ENCODE data around the gene CDH15. TPM values are rescaled to one million over a fixed set of nuclear protein-coding genes. Genes with fewer than 3 reads are reported as not detected.

CDH15 gene
- total and polyA plus RNA-seq, 2 donors (not counting 1 experiment from before 2014, with no cell fraction given) = not detected

GRCh38 chr16:89222931-89223330 lies 51.4 kb downstream of the CDH15 start:
- 96% methylated on average over 21 of the region's 21 CpGs for WGBS (ENCODE audit: insufficient coverage)
- no peaks in the 10 kb centered on the region for H3K9me3 Mint-ChIP-seq (ENCODE audit: insufficient read depth)
- no peak overlapping the region for H3K4me3 Mint-ChIP-seq
- Histone ChIP-seq H4K20me1 (ENCODE audit: control insufficient read depth, insufficient read depth, low read length, poor library complexity, severe bottlenecking) (no peaks in the 10 kb centered on the region), H3K9me3 (ENCODE audit: control extremely low read depth in 1 of 3, control insufficient read depth in 2 of 3, insufficient read depth in 1 of 3, low read length in 2 of 3) (peaks cover 0 to 16% (median 10%) of the 10 kb centered on the region in 3 donors), H3K27ac (ENCODE audit: low read length in 2 of 2) (no peak overlapping the region), H3K79me2 (ENCODE audit: control insufficient read depth, insufficient read depth, low read length) (peaks cover 26% of the 10 kb centered on the region), H3K9ac (ENCODE audit: low read length) (no peak overlapping the region), H2AFZ (ENCODE audit: insufficient read depth, low read depth, low read length, poor library complexity, severe bottlenecking) (no peak overlapping the region), H3K36me3 (replicated peaks in 1 of 2; ENCODE audit: control extremely low read depth in 1 of 2, control insufficient read depth in 1 of 2, extremely low read depth in 1 of 2, insufficient read depth in 2 of 2, low read length in 1 of 2) (peaks cover 12 to 48% of the 10 kb centered on the region in 2 experiments), H3K27me3 (replicated peaks in 1 of 4; ENCODE audit: control extremely low read depth in 1 of 4, control insufficient read depth in 3 of 4, insufficient read depth in 4 of 4, low read length in 3 of 4) (no peaks in the 10 kb centered on the region), H3K4me1 (ENCODE audit: control insufficient read depth in 2 of 2, insufficient read depth in 2 of 2, low read length in 2 of 2) (peaks cover 3 to 5% of the 10 kb centered on the region in 2 donors), H3K4me3 (ENCODE audit: control extremely low read depth in 1 of 5, extremely low read depth in 1 of 5, insufficient read depth in 1 of 5, low read depth in 2 of 5, low read length in 4 of 5) (no peak overlapping the region), H3K4me2 (replicated peaks; ENCODE audit: low read depth, low read length, poor library complexity, severe bottlenecking) (no peak overlapping the region)
- H3K27me3 Mint-ChIP-seq = no peaks in the 10 kb centered on the region
- H3K4me1 Mint-ChIP-seq = peaks cover 5% of the 10 kb centered on the region
- POLR2A ChIA-PET = no interaction called here
- intact Hi-C loops (cut with micrococcal nuclease) = no loop called here
- CTCF ChIA-PET = no interaction called here
- DNase-seq (no peak), ATAC-seq (ENCODE audit: low read depth) (no peak)
- no peak for TF ChIP-seq CTCF (IDR thresholded peaks at IDR 0.05)
- TF ChIP-seq EZH2 (IDR thresholded peaks at IDR 0.05; ENCODE audit: borderline replicate concordance, insufficient read depth, low read depth, low read length, poor library complexity, severe bottlenecking) = no peak
- H3K27ac Mint-ChIP-seq = peak overlapping the region; percentile 37

- Mint-ChIP-seq H3K4me3 (no peak overlapping the region), H3K4me1 (no peaks in the 10 kb centered on the region), H3K27me3 (no peaks in the 10 kb centered on the region), H3K9me3 (ENCODE audit: insufficient read depth) (no peaks in the 10 kb centered on the region), H3K27ac (no peak overlapping the region)
- TF ChIP-seq EZH2 (IDR thresholded peaks at IDR 0.05; ENCODE audit: borderline replicate concordance, insufficient read depth, low read depth, low read length, poor library complexity, severe bottlenecking) = no peak
- no peak for TF ChIP-seq CTCF (IDR thresholded peaks at IDR 0.05)
- H3K9me3 ChIP-seq (ENCODE audit: control extremely low read depth in 1 of 3, control insufficient read depth in 2 of 3, insufficient read depth in 1 of 3, low read length in 2 of 3) = peaks cover 4 to 22% (median 18%) of the 10 kb centered on the region in 3 donors
- H3K36me3 ChIP-seq (replicated peaks in 1 of 2; ENCODE audit: control extremely low read depth in 1 of 2, control insufficient read depth in 1 of 2, extremely low read depth in 1 of 2, insufficient read depth in 2 of 2, low read length in 1 of 2) = peaks cover 13 to 54% of the 10 kb centered on the region in 2 experiments
- H3K27ac ChIP-seq (ENCODE audit: low read length in 2 of 2) = no peak overlapping the region
- WGBS (ENCODE audit: insufficient coverage) = 97% methylated on average over 6 of the region's 10 CpGs
- no peaks in the 10 kb centered on the region for H3K27me3 ChIP-seq (replicated peaks in 1 of 4; ENCODE audit: control extremely low read depth in 1 of 4, control insufficient read depth in 3 of 4, insufficient read depth in 4 of 4, low read length in 3 of 4)
- H2AFZ ChIP-seq (ENCODE audit: insufficient read depth, low read depth, low read length, poor library complexity, severe bottlenecking) = no peak overlapping the region
- no peak for ATAC-seq (ENCODE audit: low read depth)
- ChIA-PET CTCF (no interaction called here), POLR2A (no interaction called here)
- H3K4me1 ChIP-seq (ENCODE audit: control insufficient read depth in 2 of 2, insufficient read depth in 2 of 2, low read length in 2 of 2) = no peaks in the 10 kb centered on the region
- no peak overlapping the region for H3K4me3 ChIP-seq (ENCODE audit: control extremely low read depth in 1 of 5, extremely low read depth in 1 of 5, insufficient read depth in 1 of 5, low read depth in 2 of 5, low read length in 4 of 5)
- DNase-seq = no peak
- intact Hi-C loops (cut with micrococcal nuclease) = no loop called here
- no peak overlapping the region for H3K4me2 ChIP-seq (replicated peaks; ENCODE audit: low read depth, low read length, poor library complexity, severe bottlenecking)
- no peaks in the 10 kb centered on the region for H4K20me1 ChIP-seq (ENCODE audit: control insufficient read depth, insufficient read depth, low read length, poor library complexity, severe bottlenecking)
- no peak overlapping the region for H3K9ac ChIP-seq (ENCODE audit: low read length)
- peaks cover 23% of the 10 kb centered on the region for H3K79me2 ChIP-seq (ENCODE audit: control insufficient read depth, insufficient read depth, low read length)
These were observed 53.1 kb downstream of the CDH15 start for GRCh38 chr16:89224665-89225064.
